Stimulated activated CD4-positive, alpha-beta T cell treated with anti-CD3 and anti-CD28 coated beads, TNF-alpha, amount 100 ng/mL, for 4 hours (primary cell): ENCODE data around the gene RASSF4.

Experiments used
- DNase-seq, 3 experiments: peaks; one replicate each; pipeline ENCODE4 v3.0.0-alpha.2; 2020; ENCODE audit warnings: low read depth in 3 of 3

Gene RASSF4

GRCh38 chr10:44990302-44990655 lies 30.7 kb downstream of the RASSF4 start:
- no peak for DNase-seq

GRCh38 chr10:44990965-44991364 lies 31.4 kb downstream of the RASSF4 start:
- DNase-seq = no peak

DNA sequence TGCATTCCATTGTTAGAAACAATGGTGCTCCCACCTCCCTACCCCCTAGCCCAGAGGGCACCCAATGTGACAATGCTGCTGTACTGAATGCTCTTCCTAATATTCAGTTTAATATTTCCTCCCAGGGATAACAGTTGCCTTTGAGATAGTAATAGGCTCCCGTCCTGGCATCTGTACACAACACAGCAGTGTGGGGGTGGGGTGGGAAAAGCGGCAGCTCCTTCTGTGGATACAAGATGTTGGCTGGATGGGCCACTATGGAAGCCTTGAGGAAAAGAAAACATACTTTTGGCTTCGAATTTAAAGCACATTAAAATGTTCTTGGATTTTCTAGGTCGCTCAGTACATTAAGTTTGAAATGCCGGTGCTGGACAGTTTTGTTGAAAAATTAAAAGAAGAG lies 32.0 kb downstream of the RASSF4 start:
- no peak for DNase-seq

- no peak for DNase-seq
Observed at GRCh38 chr10:44992070-44992731, 32.6 kb downstream of the RASSF4 start.

GRCh38 chr10:44992732-44993225 lies 33.2 kb downstream of the RASSF4 start:
- DNase-seq = no peak

DNA sequence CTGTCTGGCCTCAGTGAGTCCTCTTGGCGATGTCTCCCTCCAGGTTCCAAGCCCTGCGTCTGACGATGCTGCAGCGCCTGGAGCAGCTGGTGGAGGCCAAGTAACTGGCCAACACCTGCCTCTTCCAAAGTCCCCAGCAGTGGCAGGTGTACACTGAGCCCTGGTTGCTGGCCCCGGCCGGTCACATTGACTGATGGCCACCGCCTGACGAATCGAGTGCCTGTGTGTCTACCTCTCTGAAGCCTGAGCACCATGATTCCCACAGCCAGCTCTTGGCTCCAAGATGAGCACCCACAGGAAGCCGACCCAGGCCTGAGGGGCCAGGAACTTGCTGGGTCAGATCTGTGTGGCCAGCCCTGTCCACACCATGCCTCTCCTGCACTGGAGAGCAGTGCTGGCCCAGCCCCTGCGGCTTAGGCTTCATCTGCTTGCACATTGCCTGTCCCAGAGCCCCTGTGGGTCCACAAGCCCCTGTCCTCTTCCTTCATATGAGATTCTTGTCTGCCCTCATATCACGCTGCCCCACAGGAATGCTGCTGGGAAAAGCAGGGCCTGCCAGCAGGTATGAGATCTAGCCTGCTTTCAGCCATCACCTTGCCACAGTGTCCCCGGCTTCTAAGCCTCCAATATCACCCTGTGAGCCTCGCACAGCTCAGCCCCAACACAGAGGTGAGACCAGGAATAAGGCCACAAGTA lies 33.8 kb downstream of the RASSF4 start:
- no peak for DNase-seq

DNA sequence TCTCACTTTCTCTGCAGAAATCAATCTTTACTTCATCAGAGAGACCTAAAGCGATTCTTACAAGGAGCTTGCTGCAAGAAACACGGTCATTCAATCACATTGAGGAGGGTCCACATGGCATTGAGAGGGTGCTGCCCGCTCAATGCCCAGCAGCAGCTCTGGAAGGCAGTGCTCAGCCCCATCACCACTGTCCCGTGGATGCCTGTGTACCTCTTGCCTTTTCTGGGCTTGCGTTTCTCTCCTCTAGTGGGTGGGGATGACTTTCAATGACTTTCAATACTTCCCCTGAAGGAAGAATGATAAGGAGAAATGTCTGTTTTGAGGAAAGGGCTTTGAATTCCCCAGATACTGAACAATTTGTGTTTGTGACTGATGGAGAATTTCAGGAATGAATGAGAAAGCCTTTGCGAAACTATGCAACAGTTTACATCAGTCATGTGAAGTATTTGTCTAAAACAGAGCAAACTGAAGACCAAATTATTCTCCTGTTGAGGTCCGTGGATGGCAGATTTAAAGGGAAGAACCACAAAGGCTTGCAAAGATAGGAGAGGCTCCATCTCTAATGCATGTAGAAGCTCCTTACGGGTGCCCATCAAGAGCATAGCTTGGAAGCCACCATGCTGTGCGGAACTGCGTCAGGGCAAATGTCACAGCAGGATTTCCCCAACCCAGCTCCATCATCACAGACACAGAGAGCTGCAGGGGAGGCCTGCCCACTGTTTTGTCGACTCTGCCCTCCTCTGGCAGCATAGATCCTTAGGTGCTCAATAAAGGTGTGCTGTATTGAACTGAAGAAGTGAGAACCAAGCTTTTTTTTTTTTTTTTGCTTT lies 34.5 kb downstream of the RASSF4 start:
- DNase-seq = no peak

GRCh38 chr10:44994752-44995530 lies 35.3 kb downstream of the RASSF4 start:
- DNase-seq = no peak

GRCh38 chr10:44995581-44995913 lies 35.9 kb downstream of the RASSF4 start:
- DNase-seq = no peak

GRCh38 chr10:44995914-44996669 lies 36.5 kb downstream of the RASSF4 start:
- DNase-seq = no peak

GRCh38 chr10:44997105-44997748 lies 37.6 kb downstream of the RASSF4 start:
- no peak for DNase-seq

DNA sequence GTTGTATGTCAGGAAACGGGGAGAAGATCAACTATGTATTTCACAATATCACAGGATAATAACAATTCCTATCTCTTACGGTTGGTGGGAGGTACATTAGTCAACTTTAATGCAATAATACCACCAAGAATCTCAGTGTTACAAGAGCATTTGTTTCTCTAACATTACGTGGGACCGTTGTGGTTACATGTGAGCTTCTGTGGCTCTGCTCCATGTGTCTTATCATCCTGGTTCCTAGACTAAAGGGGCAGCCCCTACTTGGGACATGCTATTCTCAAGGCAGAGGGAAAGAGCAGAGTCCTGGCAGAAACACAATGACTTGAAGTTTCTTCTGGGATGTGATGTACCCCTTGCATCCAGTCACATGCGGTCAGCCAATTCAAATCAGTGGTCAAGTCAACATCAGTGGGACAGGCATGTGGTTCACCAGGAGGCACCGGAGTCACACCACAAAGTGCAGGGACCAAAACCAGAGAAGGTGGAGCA lies 38.6 kb downstream of the RASSF4 start:
- DNase-seq = no peak

GRCh38 chr10:45000138-45000751 lies 40.6 kb downstream of the RASSF4 start:
- DNase-seq = no peak

DNA sequence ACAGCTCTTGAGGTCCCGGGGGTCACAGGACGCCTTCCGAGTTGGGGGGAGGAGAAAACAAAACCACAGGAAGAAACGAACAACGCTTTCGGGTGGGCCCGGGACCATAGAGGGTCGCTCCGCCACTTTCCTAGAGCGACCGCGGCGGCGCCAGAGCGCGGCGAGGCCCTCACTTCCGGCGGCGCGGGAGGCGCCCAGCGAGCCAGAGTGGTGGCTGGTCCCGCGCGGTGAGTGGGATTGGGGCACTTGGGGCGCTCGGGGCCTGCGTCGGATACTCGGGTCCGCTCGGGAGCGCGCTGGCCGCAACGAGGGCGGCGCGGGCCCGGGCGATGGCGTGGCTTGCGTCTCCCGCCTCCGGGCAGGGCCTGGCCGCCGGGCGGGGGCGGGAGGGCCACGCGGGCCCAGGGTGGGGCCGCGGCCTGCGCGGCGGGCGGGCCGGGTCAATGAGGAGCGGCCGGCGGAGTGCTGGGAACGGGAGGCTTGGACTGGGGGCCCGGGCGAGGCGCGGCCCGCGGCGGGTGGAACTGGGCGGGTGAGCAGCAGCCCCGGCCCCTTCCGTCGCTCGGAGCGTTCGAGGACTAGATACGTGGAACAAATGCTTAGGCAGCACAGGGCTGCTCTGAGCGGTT lies 41.3 kb downstream of the RASSF4 start, which contains the start of gene ZNF22:
Gene ZNF22 (plus strand): TSS at position 172 of the 629 bp plus-strand sequence. CDS start 2,446 bp downstream, outside the sequence.
- peak; percentile 42 to 51 (median 50) for DNase-seq

GRCh38 chr10:45001381-45002148 lies 42.0 kb downstream of the RASSF4 start:
- peak in 2 of 3 experiments; percentile 24 to 38 for DNase-seq

DNA sequence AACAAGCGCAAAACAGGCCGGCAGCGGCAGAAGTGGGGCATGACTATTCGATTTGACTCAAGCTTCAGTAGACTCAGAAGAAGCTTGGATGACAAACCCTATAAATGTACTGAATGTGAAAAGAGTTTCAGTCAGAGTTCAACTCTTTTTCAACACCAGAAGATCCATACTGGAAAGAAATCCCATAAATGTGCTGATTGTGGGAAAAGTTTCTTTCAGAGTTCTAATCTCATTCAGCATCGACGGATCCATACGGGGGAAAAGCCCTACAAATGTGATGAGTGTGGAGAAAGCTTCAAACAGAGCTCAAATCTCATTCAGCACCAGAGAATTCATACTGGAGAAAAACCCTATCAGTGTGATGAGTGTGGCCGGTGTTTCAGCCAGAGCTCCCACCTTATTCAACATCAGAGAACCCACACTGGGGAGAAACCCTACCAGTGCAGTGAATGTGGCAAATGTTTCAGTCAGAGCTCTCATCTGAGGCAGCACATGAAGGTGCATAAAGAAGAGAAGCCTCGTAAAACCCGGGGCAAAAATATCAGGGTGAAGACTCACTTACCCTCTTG lies 43.9 kb downstream of the RASSF4 start:
- no peak for DNase-seq

GRCh38 chr10:45004661-45005060 lies 45.1 kb downstream of the RASSF4 start:
- no peak for DNase-seq

DNA sequence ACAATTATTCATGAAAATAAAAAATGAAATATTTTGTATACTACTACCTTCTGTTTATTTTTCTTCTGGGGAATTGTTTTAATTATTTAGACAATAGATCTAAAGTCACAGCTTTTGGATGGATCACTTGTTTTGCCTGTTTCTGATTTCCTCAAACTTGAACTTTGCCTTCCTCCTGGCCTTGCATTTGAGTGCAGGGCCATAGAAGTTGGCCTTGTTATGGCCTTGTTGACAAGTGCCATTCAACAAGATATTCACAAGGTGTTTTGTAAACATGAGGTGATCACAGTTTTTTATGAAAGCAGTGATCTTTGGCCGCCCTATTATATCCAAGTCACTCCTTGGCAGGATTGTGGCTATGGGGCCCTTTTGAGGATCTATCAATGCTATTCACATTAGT lies 45.7 kb downstream of the RASSF4 start:
- DNase-seq = no peak
